Hypothalamus (tissue), 51 donors: ENCODE results near the gene TEPSIN.

Source experiments
- DNase-seq, 51 donors: peaks; one replicate each; lab custom pipeline; 2025; lab: John Stamatoyannopoulos, UW

TEPSIN gene

DNA sequence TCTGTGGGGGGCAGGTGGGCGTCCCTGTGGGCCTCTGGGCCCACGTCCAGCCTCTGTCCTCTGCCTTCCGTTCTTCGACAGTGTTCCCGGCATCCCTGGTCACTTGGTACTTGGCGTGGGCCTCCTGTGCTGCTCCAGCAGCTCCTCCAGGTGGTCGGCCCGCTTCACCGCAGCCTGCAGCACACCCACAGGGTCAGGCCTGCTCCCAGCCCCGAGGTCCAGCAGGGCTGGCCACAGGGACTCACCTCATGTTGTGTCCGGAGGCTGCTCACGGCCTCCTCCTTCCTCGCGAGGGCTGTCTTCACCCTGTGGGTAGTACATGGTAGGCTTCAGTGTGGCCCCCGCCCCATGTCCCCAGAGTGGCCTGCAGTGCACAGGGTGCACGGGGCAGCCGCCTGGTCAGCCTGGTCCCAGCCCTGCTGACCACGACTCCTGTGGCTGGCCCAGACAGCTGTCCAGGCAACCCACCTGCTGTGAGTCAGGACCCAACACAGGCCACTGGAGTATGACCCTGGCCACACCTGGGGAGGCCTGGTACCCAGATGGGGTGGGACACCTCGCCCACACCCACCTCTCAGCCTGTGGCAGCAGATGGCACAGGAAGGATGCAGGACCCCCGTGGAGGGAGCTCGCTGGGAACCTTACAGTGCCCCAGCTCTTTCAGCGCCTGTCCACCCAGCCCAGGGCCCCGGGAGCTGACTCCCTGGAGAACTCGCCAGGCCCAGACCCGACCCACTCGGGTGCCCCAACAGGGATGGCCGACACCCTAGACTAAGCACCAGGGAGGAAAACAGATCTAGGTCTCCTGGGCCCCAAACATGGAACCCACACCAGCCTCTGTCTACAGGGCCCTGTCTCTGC is 49.0 kb downstream of the TEPSIN start:
- DNase-seq: peak in 24 of 51 donors; percentile 3 to 61 (median 26)

DNA sequence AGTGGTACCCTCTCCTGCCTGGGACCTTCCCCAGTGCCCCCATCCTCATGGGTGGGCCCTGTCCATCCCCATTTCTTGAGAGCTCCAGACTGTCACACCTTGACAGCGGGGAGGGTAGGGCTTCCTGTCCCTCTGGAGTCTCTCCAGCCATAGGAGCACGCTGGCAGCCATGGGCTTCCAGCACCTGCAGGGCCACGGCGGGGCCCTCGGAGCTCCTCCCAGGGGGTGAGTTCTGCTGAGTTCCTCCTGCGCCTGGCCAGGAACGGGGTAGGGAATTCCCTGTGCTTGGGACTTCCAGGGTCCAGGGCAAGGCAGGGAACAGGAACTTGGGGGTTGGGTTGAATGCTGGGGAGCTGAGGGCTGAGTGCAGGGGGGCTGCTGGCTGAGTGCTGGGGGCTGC is 49.8 kb downstream of the TEPSIN start:
- no peak for DNase-seq

GRCh38 chr17:81188491-81188840 is 50.4 kb downstream of the TEPSIN start:
- no peak for DNase-seq

GRCh38 chr17:81187586-81188490 is 51.0 kb downstream of the TEPSIN start:
- no peak for DNase-seq

DNA sequence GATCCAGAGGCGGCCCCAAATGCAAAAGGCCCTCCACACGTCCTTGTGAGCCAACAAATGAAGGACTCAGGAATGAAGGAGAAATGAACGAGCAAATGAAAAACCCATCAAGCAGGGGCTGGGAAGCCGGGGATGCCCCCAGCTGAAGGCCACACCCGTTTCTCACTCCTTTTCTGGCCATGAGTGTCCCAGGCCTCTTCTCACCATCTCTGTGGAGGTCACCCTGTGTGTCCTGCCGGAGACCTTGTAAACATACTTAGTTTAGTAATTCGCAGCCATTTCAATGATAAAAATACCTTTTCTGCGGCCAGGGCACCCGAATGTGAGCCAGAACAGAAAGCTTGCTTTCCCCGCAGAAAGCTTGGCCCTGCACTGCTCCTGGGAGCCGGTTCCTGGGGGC is 51.7 kb downstream of the TEPSIN start:
- DNase-seq: no peak

DNA sequence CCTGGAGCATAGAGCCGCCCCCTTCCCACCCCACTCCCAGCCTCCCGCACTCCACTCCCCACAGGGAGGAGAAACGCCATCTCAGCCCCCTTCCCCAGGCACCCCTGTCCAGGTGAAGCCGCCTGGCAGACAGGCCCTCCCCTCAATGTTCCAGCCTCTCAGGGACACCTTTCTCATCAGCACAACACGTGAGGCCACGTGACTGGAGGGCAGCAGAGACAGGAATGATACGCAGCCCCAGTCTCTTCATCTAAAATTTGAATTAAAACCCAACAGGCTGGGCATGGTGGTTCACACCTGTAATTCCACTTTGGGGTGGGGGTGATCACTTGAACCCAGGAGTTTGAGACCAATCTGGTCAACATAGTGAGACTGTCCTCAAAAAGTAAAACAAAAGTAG is 52.7 kb downstream of the TEPSIN start:
- DNase-seq: no peak

DNA sequence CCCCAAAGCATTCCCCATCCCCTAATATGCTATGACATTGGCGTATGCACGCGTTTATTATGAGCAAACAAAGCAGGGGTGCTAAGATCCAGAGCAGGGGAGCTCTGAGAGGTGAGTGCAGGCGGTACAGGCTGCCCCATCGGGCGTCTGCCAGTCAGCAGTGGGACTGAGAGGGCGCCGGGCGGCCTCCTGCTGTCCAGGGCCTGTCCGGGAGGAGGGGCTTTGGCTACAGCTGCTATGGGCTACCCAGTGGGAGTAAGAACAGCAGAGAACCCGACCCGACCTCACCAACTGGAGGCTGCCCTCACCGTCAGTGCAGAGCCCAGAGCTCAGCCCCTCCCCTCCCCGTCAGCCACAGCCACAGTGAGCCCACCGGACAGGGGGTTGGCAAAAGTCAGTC is 54.3 kb downstream of the TEPSIN start:
- no peak for DNase-seq

DNA sequence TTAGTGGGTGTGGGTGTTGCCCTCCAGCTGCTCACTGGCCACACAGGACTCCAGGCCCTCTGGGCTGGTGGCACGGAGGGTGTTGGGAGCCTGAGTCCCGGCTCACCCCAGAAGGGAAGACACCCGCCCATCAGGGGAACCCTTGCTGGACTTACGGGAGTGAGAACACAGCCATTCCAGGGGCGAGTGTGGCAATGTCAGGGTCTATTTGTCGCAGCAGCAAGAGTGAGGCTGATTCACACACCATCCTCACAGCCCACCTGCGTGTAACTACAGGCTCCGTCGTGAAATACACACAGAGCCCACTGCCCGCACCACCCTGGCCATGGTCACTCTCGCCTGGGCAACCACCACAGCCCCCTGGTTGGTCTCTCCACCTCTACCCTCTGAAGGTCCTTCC is 55.0 kb downstream of the TEPSIN start:
- no peak for DNase-seq

GRCh38 chr17:81183316-81183715 is 55.5 kb downstream of the TEPSIN start:
- no peak for DNase-seq

DNA sequence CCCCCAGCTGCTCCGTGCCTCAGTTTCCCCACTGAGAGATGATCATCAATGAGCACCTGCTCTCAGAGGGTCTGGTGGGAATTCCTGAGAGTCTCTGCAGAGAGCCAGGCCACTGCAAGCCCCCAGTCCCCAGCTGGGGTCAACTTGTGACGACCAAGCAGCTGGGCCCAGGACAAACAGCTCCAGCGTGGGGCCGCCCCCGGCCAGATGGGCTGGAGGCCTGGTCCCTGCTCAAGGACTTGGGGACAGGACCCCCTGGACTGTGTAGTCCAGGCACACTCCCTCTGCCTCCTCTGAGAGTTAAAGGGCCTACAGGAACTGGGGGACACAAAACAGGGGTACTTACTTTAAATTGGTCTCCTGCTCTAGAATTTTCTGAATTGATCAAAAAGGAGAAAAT is 56.3 kb downstream of the TEPSIN start:
- DNase-seq: no peak

DNA sequence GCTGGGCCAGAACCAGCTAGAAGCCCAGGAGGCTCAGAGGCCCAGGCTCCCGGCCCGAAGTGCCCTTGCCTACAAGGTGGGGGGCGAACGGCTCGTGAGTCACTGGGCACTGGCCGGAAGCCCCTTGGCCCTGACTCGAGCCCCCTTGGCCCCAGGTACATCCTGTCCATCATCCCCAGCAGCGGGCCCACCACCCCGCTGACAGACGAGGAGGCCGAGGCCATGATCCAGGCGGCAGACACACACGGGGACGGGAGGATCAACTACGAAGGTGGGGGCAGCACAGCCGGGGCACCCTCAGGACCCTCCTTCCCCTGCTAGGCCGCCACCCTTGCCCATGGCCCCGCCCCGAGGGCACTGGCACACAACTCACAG is 57.1 kb downstream of the TEPSIN start:
- no peak for DNase-seq

DNA sequence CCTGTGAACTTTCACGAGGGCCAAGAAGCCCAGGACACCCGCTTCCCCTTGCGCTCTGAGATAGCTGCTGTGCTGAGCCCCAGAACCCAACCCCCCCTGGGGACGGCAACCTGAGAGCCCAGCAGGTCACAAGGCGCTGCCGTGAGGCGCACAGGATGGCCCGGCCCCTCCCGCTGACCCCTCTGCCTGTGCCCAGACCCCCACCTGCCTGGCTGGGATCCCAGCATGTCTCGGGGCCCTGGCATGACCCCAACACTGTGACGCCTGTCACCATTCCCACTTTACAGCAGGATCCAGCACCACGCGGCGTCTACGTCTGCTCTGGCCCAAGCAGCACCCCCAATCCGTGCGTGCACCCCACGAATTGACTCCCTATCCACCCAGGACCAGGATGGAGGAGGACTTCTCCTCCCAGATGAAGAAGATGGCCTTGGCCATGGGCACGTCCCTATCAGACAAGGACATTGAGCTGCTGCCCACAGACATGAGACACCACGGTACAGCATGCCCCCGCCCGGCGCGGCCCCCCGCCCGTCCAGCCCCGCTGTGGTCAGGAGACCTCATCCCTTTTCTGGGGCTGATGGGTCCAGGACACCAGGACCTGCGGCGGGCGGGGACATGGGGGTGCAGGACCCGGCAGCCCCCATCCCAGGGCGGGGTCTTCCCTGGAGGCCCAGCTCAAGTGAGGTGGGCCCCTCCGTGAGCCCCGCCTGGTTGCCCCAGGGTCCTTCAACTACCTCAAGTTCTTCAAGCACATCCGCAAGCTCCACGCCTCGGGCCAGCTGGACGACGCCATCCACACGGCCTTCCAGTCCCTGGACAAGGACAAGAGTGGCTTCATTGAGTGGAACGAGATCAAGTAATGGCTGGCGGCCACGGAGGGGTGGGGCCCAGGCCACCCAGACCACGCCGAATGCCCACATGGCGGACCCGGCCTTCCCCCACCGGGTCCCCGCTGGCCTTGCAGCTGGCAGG is 57.7 kb downstream of the TEPSIN start:
- DNase-seq: no peak

DNA sequence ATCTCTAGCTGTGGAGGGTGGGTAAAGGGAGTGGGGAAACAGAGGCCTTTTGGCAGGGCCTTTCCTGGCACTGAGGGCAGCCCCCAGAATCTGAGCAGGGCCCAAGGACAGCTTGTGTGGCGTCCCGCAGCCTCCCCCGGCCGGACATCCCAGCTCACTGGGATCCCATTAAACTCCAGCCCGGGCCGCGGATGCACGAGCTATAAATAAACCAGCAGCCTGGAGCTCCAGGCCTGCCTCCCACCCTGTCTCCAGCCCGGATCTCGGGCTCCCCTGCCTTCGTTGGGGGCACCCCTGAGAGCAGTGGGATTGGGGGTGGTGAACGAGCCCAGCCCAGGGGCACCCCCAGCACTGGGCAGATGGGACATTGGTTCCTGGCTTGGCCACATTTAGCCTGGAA is 59.0 kb downstream of the TEPSIN start:
- DNase-seq: no peak

GRCh38 chr17:81179220-81179619 is 59.6 kb downstream of the TEPSIN start:
- no peak for DNase-seq
